ENCODE results near the gene CD200.

The CD200 gene

DNA sequence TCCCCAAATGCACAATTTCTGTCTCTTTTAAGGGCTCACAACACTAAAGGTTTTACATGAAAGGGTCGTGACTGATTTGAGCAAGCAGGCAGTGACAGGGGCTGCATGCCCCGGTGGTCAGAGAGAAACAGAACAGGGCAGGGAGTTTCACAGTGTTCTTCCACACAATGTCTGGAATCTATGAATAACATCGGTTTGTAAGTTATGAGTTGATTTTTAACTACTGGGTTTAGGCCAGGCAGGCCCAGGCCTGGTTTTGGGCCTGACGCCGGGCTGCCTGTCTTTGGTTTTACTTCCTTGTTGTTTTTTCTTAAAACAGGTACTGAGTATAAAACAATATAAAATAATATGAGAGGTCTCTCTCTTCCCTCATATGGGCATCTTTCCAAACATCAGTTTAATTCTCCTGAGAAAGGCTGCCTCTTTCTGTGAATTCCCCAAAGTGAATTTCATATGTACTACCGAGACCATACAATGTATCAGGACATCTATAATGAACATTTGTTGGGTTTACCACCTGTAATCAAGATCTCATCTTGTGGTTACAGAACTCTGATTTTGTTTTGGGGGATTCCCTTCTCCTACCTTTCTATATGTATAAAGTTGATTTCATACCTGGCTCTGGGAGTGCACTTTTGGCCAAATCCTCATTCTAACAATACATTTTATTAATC lies 74.4 kb downstream of the CD200 start:
- Histone ChIP-seq H3K4me2 (ENCODE audit: low read depth, low read length, poor library complexity, severe bottlenecking) (no peak overlapping the region), H3K4me1 (ENCODE audit: insufficient read depth, low read length, poor library complexity, severe bottlenecking) (no peaks in the 10 kb centered on the region), H3K4me3 (ENCODE audit: low read length, poor library complexity, severe bottlenecking) (no peak overlapping the region), H2AFZ (ENCODE audit: low read length) (0 out of 2 replicates have a peak overlapping the region, but pooled peaks have one; percentile 28), H3F3A (ENCODE audit: low read depth) (no peaks in the 10 kb centered on the region), H3K79me2 (ENCODE audit: insufficient read depth, low read length) (no peaks in the 10 kb centered on the region), H3K9me2 (replicated peaks; ENCODE audit: low read depth, low read length) (no peaks in the 10 kb centered on the region), H3K27me3 (ENCODE audit: insufficient read depth, low read length, poor library complexity, severe bottlenecking) (no peaks in the 10 kb centered on the region), H3K9me3 (ENCODE audit: insufficient read depth, low read depth, low read length) (no peaks in the 10 kb centered on the region), H3K9ac (ENCODE audit: low read depth, low read length, poor library complexity, severe bottlenecking) (no peak overlapping the region), H3K36me3 (ENCODE audit: insufficient read depth, low read length) (no peaks in the 10 kb centered on the region), H4K20me1 (ENCODE audit: insufficient read depth, low read length, poor library complexity, severe bottlenecking) (no peaks in the 10 kb centered on the region)
- TF ChIP-seq EZH2phosphoT487 (IDR thresholded peaks at IDR 0.05; ENCODE audit: borderline replicate concordance), result no peak
- TF ChIP-seq, protein P1, sequence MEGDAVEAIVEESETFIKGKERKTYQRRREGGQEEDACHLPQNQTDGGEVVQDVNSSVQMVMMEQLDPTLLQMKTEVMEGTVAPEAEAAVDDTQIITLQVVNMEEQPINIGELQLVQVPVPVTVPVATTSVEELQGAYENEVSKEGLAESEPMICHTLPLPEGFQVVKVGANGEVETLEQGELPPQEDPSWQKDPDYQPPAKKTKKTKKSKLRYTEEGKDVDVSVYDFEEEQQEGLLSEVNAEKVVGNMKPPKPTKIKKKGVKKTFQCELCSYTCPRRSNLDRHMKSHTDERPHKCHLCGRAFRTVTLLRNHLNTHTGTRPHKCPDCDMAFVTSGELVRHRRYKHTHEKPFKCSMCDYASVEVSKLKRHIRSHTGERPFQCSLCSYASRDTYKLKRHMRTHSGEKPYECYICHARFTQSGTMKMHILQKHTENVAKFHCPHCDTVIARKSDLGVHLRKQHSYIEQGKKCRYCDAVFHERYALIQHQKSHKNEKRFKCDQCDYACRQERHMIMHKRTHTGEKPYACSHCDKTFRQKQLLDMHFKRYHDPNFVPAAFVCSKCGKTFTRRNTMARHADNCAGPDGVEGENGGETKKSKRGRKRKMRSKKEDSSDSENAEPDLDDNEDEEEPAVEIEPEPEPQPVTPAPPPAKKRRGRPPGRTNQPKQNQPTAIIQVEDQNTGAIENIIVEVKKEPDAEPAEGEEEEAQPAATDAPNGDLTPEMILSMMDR (conservative IDR thresholded peaks at IDR 0.05; ENCODE audit: low read length), result no peak

DNA sequence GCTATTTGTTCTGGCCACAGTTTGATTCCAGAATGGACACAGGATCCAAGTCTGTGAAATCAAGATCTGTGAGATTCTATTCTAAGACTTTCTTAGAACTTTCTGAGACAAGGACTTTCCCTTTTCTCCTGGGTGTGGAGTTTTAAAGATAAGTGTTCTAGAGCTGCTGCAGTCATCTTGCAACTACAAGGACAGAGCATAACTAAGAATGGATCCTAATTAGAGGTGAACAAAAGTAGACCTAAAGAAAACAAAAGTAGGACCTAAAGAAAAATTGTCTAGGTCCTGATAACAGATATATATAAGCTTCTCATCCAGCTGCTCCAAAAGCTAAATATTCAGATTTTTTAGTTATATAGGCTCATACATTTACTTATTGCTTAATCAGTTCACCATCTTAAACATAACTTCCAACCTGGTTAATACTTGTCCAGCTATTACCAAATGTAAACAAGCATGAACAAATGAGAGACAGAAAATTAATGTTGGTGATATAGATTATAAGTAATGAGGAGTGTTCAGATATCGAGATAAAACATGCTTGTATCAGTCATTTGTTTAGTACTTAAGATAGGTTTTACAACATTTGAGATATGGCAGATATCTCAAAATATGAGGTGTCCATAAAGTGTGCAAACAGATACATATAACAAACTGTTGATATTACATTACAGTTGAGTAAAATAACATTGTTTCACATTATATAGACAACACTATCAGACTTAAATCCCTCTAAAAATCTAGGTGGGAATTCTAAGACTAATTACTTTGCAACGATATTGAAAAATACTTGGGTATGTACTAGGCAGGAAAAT lies 75.1 kb downstream of the CD200 start:
- H3K36me3 ChIP-seq (ENCODE audit: insufficient read depth, low read length), result no peaks in the 10 kb centered on the region
- H3K9me3 ChIP-seq (ENCODE audit: insufficient read depth, low read depth, low read length), result no peaks in the 10 kb centered on the region

GRCh38 chr3:112409041-112409440 lies 76.1 kb downstream of the CD200 start:
- no peaks in the 10 kb centered on the region for H3K79me2 ChIP-seq (ENCODE audit: insufficient read depth, low read length)
- H3K9me2 ChIP-seq (replicated peaks; ENCODE audit: low read depth, low read length), result no peaks in the 10 kb centered on the region
- H2AFZ ChIP-seq (ENCODE audit: low read length), result no peak overlapping the region
- TF ChIP-seq EZH2phosphoT487 (IDR thresholded peaks at IDR 0.05; ENCODE audit: borderline replicate concordance), result no peak
- TF ChIP-seq, protein P1 (conservative IDR thresholded peaks at IDR 0.05; ENCODE audit: low read length), result no peak
- H3F3A ChIP-seq (ENCODE audit: low read depth), result no peaks in the 10 kb centered on the region
- no peaks in the 10 kb centered on the region for H4K20me1 ChIP-seq (ENCODE audit: insufficient read depth, low read length, poor library complexity, severe bottlenecking)
- H3K9ac ChIP-seq (ENCODE audit: low read depth, low read length, poor library complexity, severe bottlenecking), result no peak overlapping the region
- no peak overlapping the region for H3K4me3 ChIP-seq (ENCODE audit: low read length, poor library complexity, severe bottlenecking)
- no peaks in the 10 kb centered on the region for H3K9me3 ChIP-seq (ENCODE audit: insufficient read depth, low read depth, low read length)
- no peaks in the 10 kb centered on the region for H3K27me3 ChIP-seq (ENCODE audit: insufficient read depth, low read length, poor library complexity, severe bottlenecking)
- H3K4me1 ChIP-seq (ENCODE audit: insufficient read depth, low read length, poor library complexity, severe bottlenecking), result peaks cover 9% of the 10 kb centered on the region
- H3K36me3 ChIP-seq (ENCODE audit: insufficient read depth, low read length), result no peaks in the 10 kb centered on the region
- no peak overlapping the region for H3K4me2 ChIP-seq (ENCODE audit: low read depth, low read length, poor library complexity, severe bottlenecking)

More for the DNA sequence above, 75.1 kb downstream of the CD200 start:
- Histone ChIP-seq H3K9ac (ENCODE audit: low read depth, low read length, poor library complexity, severe bottlenecking) (no peak overlapping the region), H3F3A (ENCODE audit: low read depth) (no peaks in the 10 kb centered on the region), H4K20me1 (ENCODE audit: insufficient read depth, low read length, poor library complexity, severe bottlenecking) (no peaks in the 10 kb centered on the region), H3K4me1 (ENCODE audit: insufficient read depth, low read length, poor library complexity, severe bottlenecking) (peaks cover 6% of the 10 kb centered on the region), H3K4me3 (ENCODE audit: low read length, poor library complexity, severe bottlenecking) (no peak overlapping the region), H3K4me2 (ENCODE audit: low read depth, low read length, poor library complexity, severe bottlenecking) (no peak overlapping the region), H3K9me2 (replicated peaks; ENCODE audit: low read depth, low read length) (no peaks in the 10 kb centered on the region), H3K79me2 (ENCODE audit: insufficient read depth, low read length) (no peaks in the 10 kb centered on the region), H2AFZ (ENCODE audit: low read length) (no peak overlapping the region), H3K27me3 (ENCODE audit: insufficient read depth, low read length, poor library complexity, severe bottlenecking) (no peaks in the 10 kb centered on the region)
- no peak for TF ChIP-seq EZH2phosphoT487 (IDR thresholded peaks at IDR 0.05; ENCODE audit: borderline replicate concordance)
- TF ChIP-seq, protein P1 (conservative IDR thresholded peaks at IDR 0.05; ENCODE audit: low read length), result no peak

All from Loucy (cell line).